MCF 10A (cell line): ENCODE results near the gene NPR3. TPM values are rescaled to one million over a fixed set of nuclear protein-coding genes. Genes with fewer than 3 reads are reported as not detected.
A peak's percentile ranks its signal among the peaks of the same experiment; 100 is the strongest.

ENCODE experiments used
- BruUV-seq: library from RNA; stranded (reverse); fragments of 400-500 nt; replicated peaks from 2 replicates; lab custom pipeline; 2021; lab: Mats Ljungman, UMichigan
- CTCF ChIA-PET: fragments of 300-600 bp; sonication (Branson Sonifier 250); formaldehyde crosslinking; extraction: SDS; loops from one replicate; lab custom pipeline; 2021; ENCODE audit warnings: antibody characterized with exemption, inconsistent platforms; lab: Yijun Ruan, JAX
- POLR2A ChIA-PET: fragments of 300-600, 350-650 bp; sonication (Branson Sonifier 250); formaldehyde crosslinking; extraction: SDS; loops from one replicate; lab custom pipeline; 2020; ENCODE audit warnings: antibody characterized with exemption, inconsistent platforms; lab: Yijun Ruan, JAX
- DNase-seq: peaks from one replicate; pipeline ENCODE4 v3.0.0-alpha.2; 2018; ENCODE audit not compliant: unreplicated experiment
- H3K27ac Mint-ChIP-seq: one replicate; pipeline ENCODE4 v1.8.0; 2022; ENCODE audit warnings: mild to moderate bottlenecking, low read depth, mixed read lengths; ENCODE audit not compliant: unreplicated experiment
- H3K27me3 Mint-ChIP-seq: one replicate; pipeline ENCODE4 v1.8.0; 2022; ENCODE audit warnings: mixed read lengths; ENCODE audit not compliant: insufficient read depth, unreplicated experiment
- H3K36me3 Mint-ChIP-seq: one replicate; pipeline ENCODE4 v1.8.0; 2022; ENCODE audit warnings: mild to moderate bottlenecking, moderate library complexity, mixed read lengths; ENCODE audit not compliant: insufficient read depth, unreplicated experiment
- H3K4me1 Mint-ChIP-seq: one replicate; pipeline ENCODE4 v1.8.0; 2022; ENCODE audit warnings: mixed read lengths; ENCODE audit not compliant: insufficient read depth, unreplicated experiment
- H3K4me3 Mint-ChIP-seq: one replicate; pipeline ENCODE4 v1.8.0; 2022; ENCODE audit warnings: mild to moderate bottlenecking, moderate library complexity, mixed read lengths; ENCODE audit not compliant: unreplicated experiment
- H3K9me3 Mint-ChIP-seq: one replicate; pipeline ENCODE4 v1.8.0; 2022; ENCODE audit warnings: mixed read lengths; ENCODE audit not compliant: unreplicated experiment
- CTCF ChIP-seq: fragments of 200-600 bp; IDR thresholded peaks from one replicate; pipeline ENCODE4 v1.8.0; 2022; ENCODE audit warnings: antibody characterized with exemption, mild to moderate bottlenecking; ENCODE audit not compliant: unreplicated experiment
- intact Hi-C: fragments of 100-400 bp; cut with micrococcal nuclease; formaldehyde crosslinking; loops from 2 replicates; pipeline ENCODE4 v1.14.1; 2022
- total RNA-seq: library from RNA; stranded (reverse); gene quantifications from 2 replicates; pipeline ENCODE4 v1.2.3, GENCODE V29; 2022

The NPR3 gene
- total RNA-seq, 1 experiment from 2014 or later: 0.84 TPM

GRCh38 chr5:32680183-32680582 is 30.9 kb upstream of the NPR3 start:
- peaks cover 18% of the 10 kb centered on the region for H3K4me1 Mint-ChIP-seq
- intact Hi-C loops: no loop called here
- no peak for DNase-seq
- POLR2A ChIA-PET: no interaction called here
- TF ChIP-seq CTCF: no peak
- no peak overlapping the region for H3K4me3 Mint-ChIP-seq
- H3K27ac Mint-ChIP-seq: peak overlapping the region; percentile 12
- no peaks in the 10 kb centered on the region for H3K27me3 Mint-ChIP-seq
- H3K36me3 Mint-ChIP-seq: no peaks in the 10 kb centered on the region
- CTCF ChIA-PET: interaction anchor here (0.7 kb wide), 1 partner anchor 134 kb away, joined by 3 read pairs; no protein-coding TSS in a partner anchor
- BruUV-seq: no TSS peak
- peaks cover 19% of the 10 kb centered on the region for H3K9me3 Mint-ChIP-seq

- no peak overlapping the region for H3K27ac Mint-ChIP-seq
- no peak overlapping the region for H3K4me3 Mint-ChIP-seq
- no TSS peak for BruUV-seq
- no peaks in the 10 kb centered on the region for H3K36me3 Mint-ChIP-seq
- peaks cover 34% of the 10 kb centered on the region for H3K4me1 Mint-ChIP-seq
- H3K9me3 Mint-ChIP-seq: peaks cover 21% of the 10 kb centered on the region
- ChIA-PET CTCF (interaction anchor here (0.7 to 1.2 kb wide), 3 partner anchors 15 to 1101 kb away, joined by 3 to 5 read pairs (median 4); no protein-coding TSS in a partner anchor), POLR2A (no interaction called here)
- no peak for DNase-seq
- no peaks in the 10 kb centered on the region for H3K27me3 Mint-ChIP-seq
- no peak for TF ChIP-seq CTCF
- intact Hi-C loops: no loop called here
Measured at GRCh38 chr5:32683125-32683524, 28.0 kb upstream of the NPR3 start.

- H3K27ac Mint-ChIP-seq: no peak overlapping the region
- no peaks in the 10 kb centered on the region for H3K36me3 Mint-ChIP-seq
- CTCF ChIA-PET: no interaction called here
- H3K4me3 Mint-ChIP-seq: no peak overlapping the region
- no TSS peak for BruUV-seq
- intact Hi-C loops: no loop called here
- H3K27me3 Mint-ChIP-seq: no peaks in the 10 kb centered on the region
- DNase-seq: no peak
- POLR2A ChIA-PET: interaction anchor here (0.7 kb wide), 1 partner anchor 41 kb away, joined by 3 read pairs; no protein-coding TSS in a partner anchor
- peaks cover 27% of the 10 kb centered on the region for H3K4me1 Mint-ChIP-seq
- H3K9me3 Mint-ChIP-seq: peaks cover 21% of the 10 kb centered on the region
- no peak for TF ChIP-seq CTCF
Measured at GRCh38 chr5:32684260-32684659, 26.9 kb upstream of the NPR3 start.

- ChIA-PET CTCF (interaction anchor here (0.6 to 1.8 kb wide), 4 partner anchors 14 to 615 kb away, joined by 3 to 10 read pairs (median 4); no protein-coding TSS in a partner anchor), POLR2A (interaction anchor here (0.6 to 1.1 kb wide), 3 partner anchors 47 to 585 kb away, joined by 3 read pairs; no protein-coding TSS in a partner anchor)
- no peaks in the 10 kb centered on the region for H3K36me3 Mint-ChIP-seq
- H3K9me3 Mint-ChIP-seq: peaks cover 21% of the 10 kb centered on the region
- peaks cover 21% of the 10 kb centered on the region for H3K4me1 Mint-ChIP-seq
- no TSS peak for BruUV-seq
- no peak overlapping the region for H3K4me3 Mint-ChIP-seq
- DNase-seq: no peak
- intact Hi-C loops: no loop called here
- no peak for TF ChIP-seq CTCF
- H3K27me3 Mint-ChIP-seq: no peaks in the 10 kb centered on the region
- no peak overlapping the region for H3K27ac Mint-ChIP-seq
Measured at GRCh38 chr5:32686799-32687498, 24.2 kb upstream of the NPR3 start.
